GM12878 (cell line): ENCODE results near the gene SIL1. TPM values are rescaled to one million over a fixed set of nuclear protein-coding genes. Genes with fewer than 3 reads are reported as not detected.

ENCODE experiments used
- ATF7 ChIP-seq: fragments of 450-650 bp; IDR thresholded peaks from 2 replicates; pipeline ENCODE4 v1.6.1; 2016; ENCODE audit warnings: low read depth, mild to moderate bottlenecking
- BCLAF1 ChIP-seq: fragments of 450-650 bp; IDR thresholded peaks from 2 replicates; pipeline ENCODE4 v1.6.1; 2017; ENCODE audit warnings: antibody characterized with exemption, mild to moderate bottlenecking, moderate library complexity
- DPF2 ChIP-seq: fragments of 450-650 bp; IDR thresholded peaks from 2 replicates; pipeline ENCODE4 v1.6.1; 2017; ENCODE audit warnings: mild to moderate bottlenecking
- E2F4 ChIP-seq: IDR thresholded peaks from 2 replicates; pipeline ENCODE4 v1.6.1; 2012; ENCODE audit warnings: low read depth, low read length, improper control_type of control experiment
- HDAC6 ChIP-seq: fragments of 200-600 bp; sonication (generic); IDR thresholded peaks from one replicate; pipeline ENCODE4 v1.8.0; 2017; ENCODE audit warnings: antibody characterized with exemption; ENCODE audit not compliant: unreplicated experiment
- ZBTB4 ChIP-seq: fragments of 450-650 bp; formaldehyde crosslinking; IDR thresholded peaks from 2 replicates; pipeline ENCODE4 v1.4.0; 2022; ENCODE audit warnings: mild to moderate bottlenecking, moderate library complexity
- ZBTB40 ChIP-seq: fragments of 450-650 bp; IDR thresholded peaks from 2 replicates; pipeline ENCODE4 v1.6.1; 2016; ENCODE audit warnings: mild to moderate bottlenecking, moderate library complexity, borderline replicate concordance
- ZNF207 ChIP-seq: fragments of 450-650 bp; IDR thresholded peaks from 2 replicates; pipeline ENCODE4 v1.6.1; 2014; ENCODE audit warnings: antibody characterized with exemption, mild to moderate bottlenecking, borderline replicate concordance
- polyA plus RNA-seq, 11 experiments: library from polyadenylated mRNA; depleted of rRNA in 4 of 11; unstranded in 6 of 11; stranded (reverse) in 5 of 11; fragments of >200 nt; fragmentation: Nextera tagmentation in 4 of 11; fragmentation: Illumina TruSeq in 1 of 11; extraction: Ambion mirVana in 4 of 11; extraction: Trizol in 1 of 11; gene quantifications; 1 replicate in 1 of 11; 2 replicates in 10 of 11; pipeline versions ENCODE4 v1.2.1 to v1.2.3, GENCODE V29; 2011 to 2016; ENCODE audit warnings: inconsistent platforms in 2 of 11, missing spikeins in 2 of 11, low read depth in 1 of 11
- total RNA-seq, 4 experiments: library from RNA; depleted of rRNA in 3 of 4; stranded (reverse); fragments of >200 nt in 3 of 4; fragmentation: Illumina TruSeq in 1 of 4; extraction: Trizol in 1 of 4; gene quantifications; 2 replicates each; pipeline versions ENCODE4 v1.2.1 to v1.2.3, GENCODE V29; 2013 to 2021

SIL1 gene
- total and polyA plus RNA-seq, 10 of the 15 experiments (the other 5 are each of a cell fraction or from before 2014, with no cell fraction given): 4.1 to 49.8 (median 29.4) TPM

- TF ChIP-seq ZBTB40 (no peak), DPF2 (no peak), ATF7 (no peak), HDAC6 (no peak), ZNF207 (no peak), BCLAF1 (no peak), ZBTB4 (CRISPR knock-in tag) (no peak), E2F4 (no peak)
- TF ChIP-seq, all 136 proteins: peak for 0
Observed at GRCh38 chr5:138948471-138949222, 249.5 kb downstream of the SIL1 start (continued).
